NT2/D1 (cell line): ENCODE results near the gene CACNA1C.

Experiments
- SUZ12 ChIP-seq: IDR thresholded peaks from 2 replicates; pipeline ENCODE4 v1.6.1; 2011; ENCODE audit not compliant: insufficient read length, insufficient read depth; ENCODE audit errors: extremely low read depth
- YY1 ChIP-seq: IDR thresholded peaks from 2 replicates; pipeline ENCODE4 v1.6.1; 2011; ENCODE audit not compliant: insufficient read length, insufficient read depth
- ZNF274 ChIP-seq: IDR thresholded peaks from 2 replicates; pipeline ENCODE4 v1.6.1; 2011; ENCODE audit warnings: mild to moderate bottlenecking, low read depth, low read length

GRCh38 chr12:2115101-2115845 is 62.5 kb downstream of the CACNA1C start:
- TF ChIP-seq YY1 (no peak), ZNF274 (no peak), SUZ12 (no peak)
